Astrocyte (in vitro differentiated cells and primary cell): Measurements from ENCODE around the gene GDF9.

ENCODE experiments used
- CTCF ChIP-seq: IDR thresholded peaks from 2 replicates; pipeline ENCODE4 v1.5.1; 2011; ENCODE audit warnings: low read depth, mild to moderate bottlenecking, inconsistent platforms, low read length, moderate library complexity; ENCODE audit not compliant: insufficient read depth
- EZH2 ChIP-seq: IDR thresholded peaks from 2 replicates; pipeline ENCODE4 v1.6.1; 2012; ENCODE audit warnings: mild to moderate bottlenecking, low read length, inconsistent platforms; ENCODE audit not compliant: insufficient read depth

GRCh38 chr5:132907161-132907560, 40.9 kb upstream of the GDF9 start:
- TF ChIP-seq CTCF (no peak), EZH2 (no peak)
